Adrenal gland (tissue), 12 donors: ENCODE measurements around the gene MTRF1L. TPM values are rescaled to one million over a fixed set of nuclear protein-coding genes. Genes with fewer than 3 reads are reported as not detected.

ENCODE experiments used
- DNase-seq, 7 donors: peaks; one replicate each; pipeline ENCODE4 v3.0.0-alpha.2; 2019 to 2020
- H3K27ac ChIP-seq, 5 donors: fragments of 200-600 bp; sonication (generic) in 4 of 5; 1 replicate in 3 of 5; 2 replicates in 2 of 5; pipeline versions ENCODE4 v1.5.1 to v1.8.0; 2016 to 2020; ENCODE audit warnings: mild to moderate bottlenecking in 1 of 5
- H3K27me3 ChIP-seq: fragments of 200-600 bp; 2 replicates; pipeline ENCODE4 v1.8.0; 2021
- H3K36me3 ChIP-seq, 2 donors: fragments of 200-600 bp; replicated peaks in 1 of 2; 1 replicate in 1 of 2; 2 replicates in 1 of 2; pipeline versions ENCODE4 v1.5.1 to v1.8.0; 2018 to 2022
- H3K4me1 ChIP-seq, 2 donors: fragments of 200-600 bp; replicated peaks in 1 of 2; 1 replicate in 1 of 2; 2 replicates in 1 of 2; pipeline versions ENCODE4 v1.5.1 to v1.8.0; 2018 to 2021
- H3K4me3 ChIP-seq, 4 donors: fragments of 200-600 bp; sonication (generic) in 3 of 4; one replicate each; pipeline ENCODE4 v1.5.1; 2016 to 2018
- H3K9me3 ChIP-seq, 3 donors: fragments of 200-600 bp; sonication (generic) in 1 of 3; replicated peaks in 1 of 3; 1 replicate in 2 of 3; 2 replicates in 1 of 3; pipeline versions ENCODE4 v1.5.1 to v1.8.0; 2016 to 2021
- POLR2A ChIP-seq, 2 donors: fragments of 450-650 bp; IDR thresholded peaks; one replicate each; pipeline ENCODE4 v1.6.1; 2017; ENCODE audit warnings: antibody characterized with exemption in 2 of 2, mild to moderate bottlenecking in 2 of 2, moderate library complexity in 1 of 2
- WGBS, 4 donors: extraction: QIAGEN DNeasy Blood & Tissue Kit in 2 of 4; methylation state at CpG; one replicate each; pipeline versions ENCODE4 v1.1.5 to v1.1.7; 2013 to 2017; 5-methylcytosine and 5-hydroxymethylcytosine counted together
- intact Hi-C, 2 donors: fragments of 100-400 bp; cut with DNase I; formaldehyde crosslinking; loops; one replicate each; pipeline versions ENCODE4 v1.14.1 to v1.15.0; 2022 to 2023
- polyA plus RNA-seq, 3 donors: library from polyadenylated mRNA; stranded (reverse); fragments of 200-250 nt in 2 of 3; fragments of 350-450 nt in 1 of 3; fragmentation: Illumina TruSeq in 1 of 3; extraction: RNeasy Lipid Tissue Mini Kit (QIAGEN cat#74804) in 1 of 3; gene quantifications; one replicate each; pipeline ENCODE4 v1.2.3, GENCODE V29; 2013 to 2014
- total RNA-seq, 9 donors: library from RNA; depleted of rRNA in 4 of 9; stranded (reverse); fragments of >200 nt in 4 of 9; fragments of 120-200 nt in 1 of 9; fragmentation: NEBNext Ultra II Directional in 1 of 9; extraction: Animal tissue kit (Norgen Biotek cat#: 25700) in 1 of 9; gene quantifications; one replicate each; pipeline versions ENCODE4 v1.1.0 to v1.2.4, GENCODE V29; 2013 to 2023
- TF ChIP-seq, protein P1 (sequence below), 6 experiments: fragments of 450-650 bp in 4 of 6; fragments of 200-600 bp in 2 of 6; sonication (generic) in 1 of 6; IDR thresholded peaks; 1 replicate in 5 of 6; 2 replicates in 1 of 6; pipeline versions ENCODE4 v1.5.1 to v1.8.0; 2016 to 2021; ENCODE audit warnings: antibody characterized with exemption in 6 of 6, mild to moderate bottlenecking in 2 of 6, moderate library complexity in 1 of 6
- donor health status: healthy with polysubstance abuse.
- donor health status: Bipolar disorder and iron deficiency.
- donor health status: DM: yes; HTN: yes; CAD: no.
- donor health status: DM: no; HTN: no; CAD: no.
- donor health status: DM: no; HTN: no; CAD: no.
- donor health status: DM: yes; HTN: yes; CAD: no.

The MTRF1L gene
- total and polyA plus RNA-seq, 12 donors, result 9.0 to 33.7 (median 18.0) TPM

- no peak for TF ChIP-seq POLR2A (IDR thresholded peaks at IDR 0.05)
- TF ChIP-seq, protein P1, sequence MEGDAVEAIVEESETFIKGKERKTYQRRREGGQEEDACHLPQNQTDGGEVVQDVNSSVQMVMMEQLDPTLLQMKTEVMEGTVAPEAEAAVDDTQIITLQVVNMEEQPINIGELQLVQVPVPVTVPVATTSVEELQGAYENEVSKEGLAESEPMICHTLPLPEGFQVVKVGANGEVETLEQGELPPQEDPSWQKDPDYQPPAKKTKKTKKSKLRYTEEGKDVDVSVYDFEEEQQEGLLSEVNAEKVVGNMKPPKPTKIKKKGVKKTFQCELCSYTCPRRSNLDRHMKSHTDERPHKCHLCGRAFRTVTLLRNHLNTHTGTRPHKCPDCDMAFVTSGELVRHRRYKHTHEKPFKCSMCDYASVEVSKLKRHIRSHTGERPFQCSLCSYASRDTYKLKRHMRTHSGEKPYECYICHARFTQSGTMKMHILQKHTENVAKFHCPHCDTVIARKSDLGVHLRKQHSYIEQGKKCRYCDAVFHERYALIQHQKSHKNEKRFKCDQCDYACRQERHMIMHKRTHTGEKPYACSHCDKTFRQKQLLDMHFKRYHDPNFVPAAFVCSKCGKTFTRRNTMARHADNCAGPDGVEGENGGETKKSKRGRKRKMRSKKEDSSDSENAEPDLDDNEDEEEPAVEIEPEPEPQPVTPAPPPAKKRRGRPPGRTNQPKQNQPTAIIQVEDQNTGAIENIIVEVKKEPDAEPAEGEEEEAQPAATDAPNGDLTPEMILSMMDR (IDR thresholded peaks at IDR 0.05), result no peak
- Histone ChIP-seq H3K27ac (no peak overlapping the region), H3K27me3 (no peaks in the 10 kb centered on the region), H3K4me1 (no peaks in the 10 kb centered on the region), H3K36me3 (no peaks in the 10 kb centered on the region), H3K9me3 (no peaks in the 10 kb centered on the region), H3K4me3 (no peak overlapping the region)
- DNase-seq, result no peak
- WGBS, 4 donors, result 28 to 48% (median 41%) methylated on average over 1 of the region's 1 CpG
- intact Hi-C loops, result loop anchor here in 1 of 2 donors (10.0 kb wide), 1 partner anchor 483 kb away; no protein-coding TSS in a partner anchor
Observed at GRCh38 chr6:153031335-153031955, 28.9 kb upstream of the MTRF1L start.

DNA sequence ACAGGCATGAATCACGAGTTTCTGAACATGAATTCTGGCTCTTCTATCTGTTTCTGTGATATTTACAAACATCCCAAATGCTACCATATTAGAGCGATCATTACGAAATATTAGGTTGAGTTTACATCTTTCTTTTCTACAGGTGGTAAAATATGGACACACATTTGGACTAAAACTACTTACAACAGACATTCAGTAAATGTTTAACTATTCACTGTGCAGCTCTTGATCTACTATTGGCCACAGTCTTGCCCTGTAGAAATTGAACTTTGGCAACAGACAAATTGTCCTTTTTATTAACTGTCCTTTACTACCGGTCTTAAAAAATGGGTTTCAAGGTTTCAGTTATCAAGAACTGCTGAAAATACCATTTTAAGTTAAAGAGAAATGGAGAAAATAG is 26.5 kb upstream of the MTRF1L start:
- Histone ChIP-seq H3K27me3 (no peaks in the 10 kb centered on the region), H3K36me3 (no peaks in the 10 kb centered on the region), H3K4me3 (no peak overlapping the region), H3K4me1 (peaks cover 0 to 5% of the 10 kb centered on the region in 2 donors), H3K27ac (no peak overlapping the region), H3K9me3 (no peaks in the 10 kb centered on the region)
- intact Hi-C loops, result loop anchor here (10.0 kb wide), 1 partner anchor 164 kb away; no protein-coding TSS in a partner anchor
- no peak for DNase-seq
- no peak for TF ChIP-seq POLR2A (IDR thresholded peaks at IDR 0.05)
- TF ChIP-seq, protein P1 (IDR thresholded peaks at IDR 0.05), result no peak
- 74 to 84% (median 82%) methylated on average over 4 of the region's 4 CpGs for WGBS, 4 donors

DNA sequence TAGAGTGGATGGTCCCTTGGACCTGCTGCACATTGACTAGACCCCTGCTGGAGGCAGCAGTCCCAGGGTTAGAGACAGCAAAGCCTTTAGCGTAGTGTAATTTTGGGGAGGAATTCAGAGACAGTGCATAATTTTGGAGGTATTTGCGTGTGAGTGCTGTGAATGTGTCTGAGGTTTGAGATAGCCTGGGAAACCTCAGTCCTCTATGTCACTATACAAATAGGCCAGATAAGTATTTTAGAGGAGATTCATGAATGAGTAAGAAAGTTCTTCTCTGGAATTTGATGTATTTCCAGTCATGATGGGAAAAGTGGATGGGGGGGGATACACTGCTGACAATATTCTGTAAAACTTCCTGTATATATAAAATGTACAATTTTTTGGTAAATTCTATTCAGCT is 25.8 kb upstream of the MTRF1L start:
- TF ChIP-seq, protein P1 (IDR thresholded peaks at IDR 0.05), result no peak
- no peak for TF ChIP-seq POLR2A (IDR thresholded peaks at IDR 0.05)

DNA sequence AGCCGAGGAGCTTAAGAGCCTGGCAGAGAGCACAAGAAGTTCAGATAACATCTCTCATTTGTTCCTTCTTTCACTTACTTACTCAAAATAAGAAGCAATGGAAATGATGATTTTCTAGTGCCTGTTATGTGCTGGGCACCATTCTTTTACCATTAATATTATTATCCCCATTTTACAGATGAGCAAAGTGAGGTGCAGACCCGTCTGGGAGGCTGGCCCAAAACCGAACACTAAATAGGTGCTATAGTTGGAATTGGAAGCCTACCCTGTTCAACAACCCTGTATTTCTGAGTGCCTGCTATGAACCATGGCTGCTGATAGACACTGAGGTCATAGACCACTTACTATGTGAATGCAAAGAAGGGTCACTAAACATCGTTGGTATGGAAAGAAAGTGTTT is 25.0 kb upstream of the MTRF1L start:
- intact Hi-C loops, result loop anchor here (10.0 kb wide), 1 partner anchor 163 kb away; no protein-coding TSS in a partner anchor

More for the DNA sequence above, 25.8 kb upstream of the MTRF1L start:
- no peak for DNase-seq
- H3K9me3 ChIP-seq, result no peaks in the 10 kb centered on the region
- intact Hi-C loops, result loop anchor here (10.0 kb wide), 1 partner anchor 163 kb away; no protein-coding TSS in a partner anchor
- no peaks in the 10 kb centered on the region for H3K36me3 ChIP-seq
- WGBS, 4 donors, result 77 to 98% (median 88%) methylated on average over 2 of the region's 2 CpGs
- no peak overlapping the region for H3K4me3 ChIP-seq
- no peaks in the 10 kb centered on the region for H3K27me3 ChIP-seq
- H3K4me1 ChIP-seq, result peaks cover 0 to 5% of the 10 kb centered on the region in 2 donors
- H3K27ac ChIP-seq, result no peak overlapping the region

More for the DNA sequence above, 25.0 kb upstream of the MTRF1L start:
- TF ChIP-seq, protein P1 (IDR thresholded peaks at IDR 0.05), result no peak
- TF ChIP-seq POLR2A (IDR thresholded peaks at IDR 0.05), result no peak
- DNase-seq, result no peak
- WGBS, 4 donors, result 69 to 86% (median 85%) methylated on average over 4 of the region's 4 CpGs
- Histone ChIP-seq H3K9me3 (no peaks in the 10 kb centered on the region), H3K27ac (no peak overlapping the region), H3K4me3 (no peak overlapping the region), H3K27me3 (no peaks in the 10 kb centered on the region), H3K4me1 (peaks cover 0 to 5% of the 10 kb centered on the region in 2 donors), H3K36me3 (no peaks in the 10 kb centered on the region)
